HepG2 (cell line): ENCODE data around the gene MZF1. TPM values are rescaled to one million over a fixed set of nuclear protein-coding genes. Genes with fewer than 3 reads are reported as not detected.

Experiments used
- CHD4 ChIP-seq: fragments of 200-600 bp; sonication (generic); IDR thresholded peaks from 2 replicates; pipeline ENCODE4 v1.7.0; 2017; ENCODE audit warnings: mild to moderate bottlenecking, low read length, borderline replicate concordance
- CREB3 ChIP-seq: sonication (generic); formaldehyde crosslinking; IDR thresholded peaks from 2 replicates; pipeline ENCODE4 v1.5.0; 2020; ENCODE audit warnings: missing genetic modification reagents
- FOXP4 ChIP-seq: sonication (generic); formaldehyde crosslinking; IDR thresholded peaks from 2 replicates; pipeline ENCODE4 v1.4.0; 2020; ENCODE audit warnings: missing genetic modification reagents
- HIC2 ChIP-seq: sonication (generic); formaldehyde crosslinking; IDR thresholded peaks from 2 replicates; pipeline ENCODE4 v1.9.0; 2022; ENCODE audit warnings: low read depth, missing genetic modification reagents
- IKZF5 ChIP-seq: IDR thresholded peaks from 2 replicates; pipeline ENCODE4 v1.6.1; 2018; ENCODE audit warnings: missing genetic modification reagents, mild to moderate bottlenecking, missing compliant biosample characterization
- KDM2A ChIP-seq: sonication (generic); formaldehyde crosslinking; IDR thresholded peaks from 2 replicates; pipeline ENCODE4 v1.4.0; 2020; ENCODE audit warnings: low read depth, missing genetic modification reagents, borderline replicate concordance
- NFIB ChIP-seq: sonication (generic); formaldehyde crosslinking; IDR thresholded peaks from 2 replicates; pipeline ENCODE4 v1.9.0; 2021; ENCODE audit warnings: missing genetic modification reagents, mild to moderate bottlenecking, borderline replicate concordance
- NR3C1 ChIP-seq: sonication (generic); formaldehyde crosslinking; IDR thresholded peaks from 2 replicates; pipeline ENCODE4 v1.4.0; 2020; ENCODE audit warnings: missing genetic modification reagents
- RORA ChIP-seq: sonication (generic); formaldehyde crosslinking; IDR thresholded peaks from 2 replicates; pipeline ENCODE4 v1.5.0; 2020; ENCODE audit warnings: mild to moderate bottlenecking, missing genetic modification reagents, moderate library complexity
- SP4 ChIP-seq: sonication (generic); formaldehyde crosslinking; IDR thresholded peaks from 2 replicates; pipeline ENCODE4 v1.8.1; 2023; ENCODE audit warnings: mild to moderate bottlenecking, missing genetic modification reagents
- TEAD3 ChIP-seq: optimal IDR thresholded peaks from 2 replicates; pipeline ENCODE3; 2016; ENCODE audit warnings: borderline replicate concordance
- THAP8 ChIP-seq: sonication (generic); formaldehyde crosslinking; IDR thresholded peaks from 2 replicates; pipeline ENCODE4 v1.5.1; 2020; ENCODE audit warnings: missing genetic modification reagents, mild to moderate bottlenecking, borderline replicate concordance
- ZBTB37 ChIP-seq: sonication (generic); formaldehyde crosslinking; IDR thresholded peaks from 2 replicates; pipeline ENCODE4 v1.4.0; 2020; ENCODE audit warnings: mild to moderate bottlenecking, missing genetic modification reagents
- ZNF10 ChIP-seq: sonication (generic); formaldehyde crosslinking; IDR thresholded peaks from 2 replicates; pipeline ENCODE4 v1.4.0; 2020; ENCODE audit warnings: mild to moderate bottlenecking, low read depth, missing genetic modification reagents, borderline replicate concordance
- ZNF160 ChIP-seq: sonication (generic); formaldehyde crosslinking; IDR thresholded peaks from 2 replicates; pipeline ENCODE4 v1.8.0; 2022; ENCODE audit warnings: mild to moderate bottlenecking, inconsistent platforms, missing genetic modification reagents
- ZNF430 ChIP-seq: sonication (generic); formaldehyde crosslinking; IDR thresholded peaks from 2 replicates; pipeline ENCODE4 v1.9.0; 2021; ENCODE audit warnings: mild to moderate bottlenecking, missing genetic modification reagents
- ZNF556 ChIP-seq: sonication (generic); formaldehyde crosslinking; IDR thresholded peaks from 2 replicates; pipeline ENCODE4 v1.4.0; 2020; ENCODE audit warnings: mild to moderate bottlenecking, missing genetic modification reagents, borderline replicate concordance
- ZNF639 ChIP-seq: conservative IDR thresholded peaks from 2 replicates; pipeline ENCODE4 v1.6.1; 2018; ENCODE audit warnings: missing genetic modification reagents
- ZNF839 ChIP-seq: sonication (generic); formaldehyde crosslinking; IDR thresholded peaks from 2 replicates; pipeline ENCODE4 v1.4.0; 2020; ENCODE audit warnings: missing genetic modification reagents, mild to moderate bottlenecking, borderline replicate concordance
- polyA plus RNA-seq, 8 experiments: library from polyadenylated mRNA; depleted of rRNA in 3 of 8; stranded (reverse) in 7 of 8; unstranded in 1 of 8; fragments of >200 nt; fragmentation: Illumina TruSeq in 4 of 8; extraction: Trizol in 4 of 8; gene quantifications; 2 replicates each; pipeline versions ENCODE4 v1.2.1 to v1.2.3, GENCODE V29; 2011 to 2016; ENCODE audit warnings: low read depth in 4 of 8, missing spikeins in 1 of 8, mixed read lengths in 1 of 8; ENCODE audit not compliant: insufficient read depth in 1 of 8
- total RNA-seq, 5 experiments: library from RNA; depleted of rRNA; stranded (reverse); fragments of >200 nt; fragmentation: Illumina TruSeq; extraction: Trizol; gene quantifications; 2 replicates each; pipeline ENCODE4 v1.2.3, GENCODE V29; 2016; ENCODE audit warnings: low read depth in 1 of 5

Gene MZF1
- total and polyA plus RNA-seq, 2 of the 13 experiments (the other 11 are each of a cell fraction or from before 2014, with no cell fraction given) = 3.1 to 8.1 TPM

GRCh38 chr19:58543826-58544590 is 29.1 kb downstream of the MZF1 start, which contains the start of gene TRIM28 (continued):
- TF ChIP-seq ZNF160 (peak; percentile 57; the same call in 1 of the 2 replicates), IKZF5 (CRISPR knock-in tag) (peak; percentile 88), ZBTB37 (CRISPR knock-in tag) (no peak), HIC2 (CRISPR knock-in tag) (no peak), THAP8 (CRISPR knock-in tag) (no peak), ZNF430 (CRISPR knock-in tag) (0 out of 2 replicates have a peak, but pooled peaks have one; percentile 71), FOXP4 (CRISPR knock-in tag) (0 out of 2 replicates have a peak, but pooled peaks have one; percentile 13), ZNF556 (CRISPR knock-in tag) (peak; percentile 65), KDM2A (CRISPR knock-in tag) (peak; percentile 64), RORA (no peak), ZNF10 (CRISPR knock-in tag) (no peak), NR3C1 (no peak), SP4 (CRISPR knock-in tag) (peak; percentile 74), ZNF839 (CRISPR knock-in tag) (no peak), CHD4 (no peak), CREB3 (CRISPR knock-in tag) (peak; percentile 34; the same call in 1 of the 2 replicates), ZNF639 (CRISPR knock-in tag) (no peak; the same call in 1 of the 2 replicates), TEAD3 (CRISPR knock-in tag) (no peak), NFIB (CRISPR knock-in tag) (no peak)
